Endothelial cell of umbilical vein (primary cell): ENCODE data around the gene SLFN5. TPM values are rescaled to one million over a fixed set of nuclear protein-coding genes. Genes with fewer than 3 reads are reported as not detected.

Source experiments
- BruUV-seq: library from RNA; stranded (reverse); fragments of 400-500 nt; replicated peaks from 2 replicates; lab custom pipeline; 2021; lab: Mats Ljungman, UMichigan
- CTCF ChIA-PET: fragments of 300-600, 350-600 bp; sonication (Branson Sonifier 250); formaldehyde crosslinking; loops from one replicate; lab custom pipeline; 2021; ENCODE audit warnings: antibody characterized with exemption, inconsistent platforms; lab: Charles Lee
- POLR2A ChIA-PET: fragments of 300-600, 350-600 bp; sonication (Branson Sonifier 250); formaldehyde crosslinking; loops from one replicate; lab custom pipeline; 2021; ENCODE audit warnings: antibody characterized with exemption, inconsistent platforms; lab: Charles Lee
- DNase-seq: peaks from one replicate; pipeline ENCODE4 v3.0.0-alpha.2; 2011; ENCODE audit warnings: low read depth, low spot score
- FAIRE-seq: peaks from 2 replicates; lab custom pipeline; 2011; peaks lifted over from hg19 to GRCh38; lab: Jason Lieb, UNC
- H2AFZ ChIP-seq: 2 replicates; pipeline ENCODE4 v1.6.0; 2012; ENCODE audit warnings: low read depth, low read length, control low read depth, inconsistent platforms
- H3K27ac ChIP-seq: 2 replicates; pipeline ENCODE4 v1.5.1; 2011; ENCODE audit warnings: low read depth, mild to moderate bottlenecking, control low read depth, low read length, moderate library complexity; ENCODE audit not compliant: insufficient read depth
- H3K27me3 ChIP-seq, 2 experiments: 2 replicates each; pipeline versions ENCODE4 v1.6.0 to v1.6.1; 2011; ENCODE audit warnings: low read length in 2 of 2, mixed read lengths in 1 of 2; ENCODE audit not compliant: control insufficient read depth in 2 of 2, insufficient read depth in 2 of 2
- H3K36me3 ChIP-seq, 2 experiments: 2 replicates in 1 of 2; 3 replicates in 1 of 2; pipeline ENCODE4 v1.5.1; 2011; ENCODE audit warnings: low read length in 2 of 2, mild to moderate bottlenecking in 1 of 2, moderate library complexity in 1 of 2; ENCODE audit not compliant: control insufficient read depth in 2 of 2, insufficient read depth in 2 of 2; ENCODE audit errors: extremely low read depth in 1 of 2
- H3K4me1 ChIP-seq: 3 replicates; pipeline ENCODE4 v1.5.1; 2011; ENCODE audit warnings: mild to moderate bottlenecking, low read length; ENCODE audit not compliant: control insufficient read depth, insufficient read depth; ENCODE audit errors: extremely low read depth
- H3K4me2 ChIP-seq: 2 replicates; pipeline ENCODE4 v1.6.1; 2011; ENCODE audit warnings: low read length, control low read depth, mixed read lengths; ENCODE audit not compliant: insufficient read depth
- H3K4me3 ChIP-seq, 3 experiments: fragments of 200-600 bp in 1 of 3; sonication (generic), shearing (Covaris generic) in 1 of 3; replicated peaks in 1 of 3; 2 replicates each; pipeline ENCODE4 v1.5.1; 2011 to 2016; ENCODE audit warnings: control low read depth in 3 of 3, low read length in 3 of 3, mild to moderate bottlenecking in 2 of 3, inconsistent platforms in 1 of 3, low read depth in 1 of 3, moderate library complexity in 1 of 3; ENCODE audit not compliant: insufficient read depth in 1 of 3
- H3K79me2 ChIP-seq: 2 replicates; pipeline ENCODE4 v1.6.0; 2012; ENCODE audit warnings: low read length, inconsistent platforms; ENCODE audit not compliant: control insufficient read depth, insufficient read depth
- H3K9ac ChIP-seq: replicated peaks from 2 replicates; pipeline ENCODE3; 2011; ENCODE audit warnings: low read length, control low read depth; ENCODE audit not compliant: insufficient read depth; ENCODE audit errors: extremely low read depth
- H3K9me1 ChIP-seq: replicated peaks from 3 replicates; pipeline ENCODE4 v1.6.0; 2011; ENCODE audit warnings: mild to moderate bottlenecking, low read length; ENCODE audit not compliant: control insufficient read depth, insufficient read depth; ENCODE audit errors: extremely low read depth
- H3K9me3 ChIP-seq: replicated peaks from 2 replicates; pipeline ENCODE4 v1.5.1; 2012; ENCODE audit warnings: low read length, inconsistent platforms; ENCODE audit not compliant: control insufficient read depth, insufficient read depth
- H4K20me1 ChIP-seq: replicated peaks from 2 replicates; pipeline ENCODE3; 2011; ENCODE audit warnings: mild to moderate bottlenecking, low read length; ENCODE audit not compliant: control insufficient read depth, insufficient read depth; ENCODE audit errors: extremely low read depth
- EZH2 ChIP-seq: IDR thresholded peaks from 2 replicates; pipeline ENCODE4 v1.6.1; 2012; ENCODE audit warnings: borderline replicate concordance, low read depth, mild to moderate bottlenecking, moderate library complexity, low read length, inconsistent platforms; ENCODE audit not compliant: severe bottlenecking
- FOS ChIP-seq: IDR thresholded peaks from 2 replicates; pipeline ENCODE4 v1.6.1; 2011; ENCODE audit warnings: mild to moderate bottlenecking, low read length, moderate library complexity, borderline replicate concordance; ENCODE audit not compliant: insufficient read depth
- GATA2 ChIP-seq: IDR thresholded peaks from 2 replicates; pipeline ENCODE4 v1.7.0; 2011; ENCODE audit warnings: low read depth, mild to moderate bottlenecking, moderate library complexity, mixed read lengths, low read length; ENCODE audit not compliant: insufficient read length, insufficient read depth
- JUN ChIP-seq: IDR thresholded peaks from 2 replicates; pipeline ENCODE4 v1.6.1; 2011; ENCODE audit warnings: borderline replicate concordance, low read depth; ENCODE audit not compliant: insufficient read length, insufficient read depth
- MYC ChIP-seq: IDR thresholded peaks from one replicate; pipeline ENCODE4 v1.6.1; 2011; ENCODE audit warnings: mild to moderate bottlenecking, low read depth, low read length
- POLR2A ChIP-seq: IDR thresholded peaks from 2 replicates; pipeline ENCODE4 v1.6.1; 2012; ENCODE audit warnings: low read depth, mild to moderate bottlenecking, control low read depth, low read length
- POLR2AphosphoS5 ChIP-seq: IDR thresholded peaks from 2 replicates; pipeline ENCODE4 v1.6.1; 2012; ENCODE audit warnings: low read depth, mild to moderate bottlenecking, control low read depth, low read length, moderate library complexity; ENCODE audit not compliant: insufficient read depth
- dilution Hi-C: fragments of 300-500 bp; cut with MboI; formaldehyde crosslinking; loops from one replicate; pipeline ENCODE4 v1.15.0; 2019; ENCODE audit warnings: low sequenced_read_pairs; ENCODE audit not compliant: extremely low pct_ligation_motif_present
- intact Hi-C: fragments of 100-400 bp; cut with micrococcal nuclease; formaldehyde crosslinking; loops from one replicate; pipeline ENCODE4 v1.10.0; 2022
- polyA plus RNA-seq, 4 experiments: library from polyadenylated mRNA; depleted of rRNA in 3 of 4; stranded (reverse) in 3 of 4; unstranded in 1 of 4; fragments of >200 nt; gene quantifications; 2 replicates each; pipeline versions ENCODE4 v1.2.1 to v1.2.3, GENCODE V29; 2011 to 2012; ENCODE audit warnings: missing spikeins in 1 of 4
- total RNA-seq: library from RNA; stranded (reverse); gene quantifications from 2 replicates; pipeline ENCODE4 v1.2.3, GENCODE V29; 2021
- TF ChIP-seq, protein P1 (sequence below), 2 donors: IDR thresholded peaks; 1 replicate in 1 of 2; 2 replicates in 1 of 2; pipeline ENCODE4 v1.5.1; 2011; ENCODE audit warnings: low read length in 2 of 2, mild to moderate bottlenecking in 2 of 2, moderate library complexity in 2 of 2, control low read depth in 1 of 2, inconsistent platforms in 1 of 2, low read depth in 1 of 2; ENCODE audit not compliant: insufficient read depth in 1 of 2; ENCODE audit errors: extremely low read depth in 1 of 2
- TF ChIP-seq, protein P2 (sequence below): IDR thresholded peaks from 2 replicates; pipeline ENCODE4 v1.6.1; 2011; ENCODE audit not compliant: insufficient read depth, insufficient read length

SLFN5 gene
- total and polyA plus RNA-seq, 2 donors (not counting 3 experiments of a cell fraction or from before 2014, with no cell fraction given) = 4.5 to 24.2 TPM

GRCh38 chr17:35291802-35292201 is 48.9 kb downstream of the SLFN5 start:
- ChIA-PET POLR2A (no interaction called here), CTCF (no interaction called here)
- Histone ChIP-seq H3K9me1 (no peaks in the 10 kb centered on the region), H3K4me3 (no peak overlapping the region), H3K27ac (no peak overlapping the region), H3K27me3 (no peaks in the 10 kb centered on the region), H4K20me1 (no peaks in the 10 kb centered on the region), H3K36me3 (no peaks in the 10 kb centered on the region), H3K4me1 (peaks cover 13% of the 10 kb centered on the region), H3K9ac (no peak overlapping the region), H3K79me2 (no peaks in the 10 kb centered on the region), H2AFZ (no peak overlapping the region), H3K9me3 (no peaks in the 10 kb centered on the region), H3K4me2 (no peak overlapping the region)
- no TSS peak for BruUV-seq
- intact Hi-C loops (no loop called here), dilution Hi-C loops (no loop called here)
- no peak for FAIRE-seq
- TF ChIP-seq FOS (no peak), EZH2 (no peak), MYC (no peak), JUN (no peak), GATA2 (no peak), POLR2AphosphoS5 (no peak), POLR2A (no peak)
- TF ChIP-seq, protein P1, sequence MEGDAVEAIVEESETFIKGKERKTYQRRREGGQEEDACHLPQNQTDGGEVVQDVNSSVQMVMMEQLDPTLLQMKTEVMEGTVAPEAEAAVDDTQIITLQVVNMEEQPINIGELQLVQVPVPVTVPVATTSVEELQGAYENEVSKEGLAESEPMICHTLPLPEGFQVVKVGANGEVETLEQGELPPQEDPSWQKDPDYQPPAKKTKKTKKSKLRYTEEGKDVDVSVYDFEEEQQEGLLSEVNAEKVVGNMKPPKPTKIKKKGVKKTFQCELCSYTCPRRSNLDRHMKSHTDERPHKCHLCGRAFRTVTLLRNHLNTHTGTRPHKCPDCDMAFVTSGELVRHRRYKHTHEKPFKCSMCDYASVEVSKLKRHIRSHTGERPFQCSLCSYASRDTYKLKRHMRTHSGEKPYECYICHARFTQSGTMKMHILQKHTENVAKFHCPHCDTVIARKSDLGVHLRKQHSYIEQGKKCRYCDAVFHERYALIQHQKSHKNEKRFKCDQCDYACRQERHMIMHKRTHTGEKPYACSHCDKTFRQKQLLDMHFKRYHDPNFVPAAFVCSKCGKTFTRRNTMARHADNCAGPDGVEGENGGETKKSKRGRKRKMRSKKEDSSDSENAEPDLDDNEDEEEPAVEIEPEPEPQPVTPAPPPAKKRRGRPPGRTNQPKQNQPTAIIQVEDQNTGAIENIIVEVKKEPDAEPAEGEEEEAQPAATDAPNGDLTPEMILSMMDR (IDR thresholded peaks at IDR 0.05; ENCODE audit: extremely low read depth in 1 of 2, insufficient read depth in 1 of 2, low read depth in 1 of 2, low read length in 2 of 2) = no peak
- TF ChIP-seq, protein P2, sequence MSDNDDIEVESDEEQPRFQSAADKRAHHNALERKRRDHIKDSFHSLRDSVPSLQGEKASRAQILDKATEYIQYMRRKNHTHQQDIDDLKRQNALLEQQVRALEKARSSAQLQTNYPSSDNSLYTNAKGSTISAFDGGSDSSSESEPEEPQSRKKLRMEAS = no peak
- no peak for DNase-seq
